GM19240 (cell line): ENCODE results near the gene SIRPG.

ENCODE experiments used
- DNase-seq: peaks from one replicate; pipeline ENCODE4 v3.0.0; 2011; ENCODE audit warnings: low spot score; ENCODE audit not compliant: insufficient read length

The SIRPG gene

DNA sequence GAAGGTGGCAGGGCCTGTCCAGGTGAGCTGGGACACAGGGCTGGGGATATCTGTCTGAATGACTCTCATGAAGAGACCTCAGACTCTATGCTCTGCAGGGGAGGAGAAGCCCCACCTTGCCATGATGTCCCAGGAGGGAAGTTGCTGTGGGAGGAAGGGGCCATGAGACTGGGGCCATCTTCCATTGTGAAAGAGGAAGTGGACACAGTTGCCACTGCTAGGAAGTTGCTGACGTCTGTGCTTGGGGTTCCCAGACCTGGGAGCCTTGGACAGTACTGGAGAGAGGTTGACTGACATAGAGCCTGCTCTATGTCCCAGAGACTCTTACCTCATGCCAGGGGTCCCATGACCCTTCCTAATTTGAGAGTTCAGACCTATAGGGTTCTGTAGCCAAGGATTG is 62.2 kb downstream of the SIRPG start:
- no peak for DNase-seq

DNA sequence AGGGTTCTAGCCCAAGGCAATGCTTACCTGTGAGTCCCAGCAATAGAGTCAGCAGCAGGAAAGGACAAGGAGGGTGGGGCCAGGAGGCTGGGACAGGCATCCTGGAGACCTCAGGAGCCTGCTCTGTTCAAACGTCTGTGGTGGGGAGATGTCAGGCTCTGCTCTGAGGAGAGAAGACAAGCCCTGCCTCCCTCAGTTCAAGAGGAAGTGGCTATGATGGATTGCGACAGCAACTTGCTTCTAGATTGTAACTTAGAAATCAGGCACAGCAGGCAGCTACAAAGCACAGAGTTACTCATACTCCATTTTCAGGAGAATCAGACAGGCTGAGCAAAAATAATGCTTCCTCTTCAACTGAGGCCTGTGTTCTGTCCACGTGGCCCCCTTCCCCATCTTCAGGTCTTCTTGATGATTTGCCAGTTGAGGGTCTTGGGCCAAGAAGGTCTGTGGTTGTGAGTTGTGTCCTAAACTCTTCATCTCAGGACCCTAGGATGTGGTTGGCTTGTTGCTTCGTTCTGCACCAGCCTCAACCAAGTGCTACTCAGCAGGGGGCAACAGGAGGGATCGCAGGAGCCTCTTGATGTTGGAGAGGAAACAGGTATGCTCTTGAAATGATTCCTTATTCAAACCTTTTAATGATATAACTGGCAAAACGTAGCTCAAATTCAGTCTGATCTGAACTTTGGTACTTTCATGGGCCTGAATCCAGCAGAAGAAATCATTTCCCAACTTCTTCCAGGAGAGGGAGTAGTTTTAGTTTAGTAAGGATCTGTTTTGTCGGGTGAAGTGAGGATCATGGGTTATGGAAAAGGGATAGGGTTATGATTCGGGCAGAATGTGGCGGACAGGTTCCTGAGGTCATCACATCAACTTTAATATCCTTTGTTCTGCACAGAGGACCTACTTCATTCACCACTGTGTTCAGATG is 68.8 kb downstream of the SIRPG start:
- no peak for DNase-seq

DNA sequence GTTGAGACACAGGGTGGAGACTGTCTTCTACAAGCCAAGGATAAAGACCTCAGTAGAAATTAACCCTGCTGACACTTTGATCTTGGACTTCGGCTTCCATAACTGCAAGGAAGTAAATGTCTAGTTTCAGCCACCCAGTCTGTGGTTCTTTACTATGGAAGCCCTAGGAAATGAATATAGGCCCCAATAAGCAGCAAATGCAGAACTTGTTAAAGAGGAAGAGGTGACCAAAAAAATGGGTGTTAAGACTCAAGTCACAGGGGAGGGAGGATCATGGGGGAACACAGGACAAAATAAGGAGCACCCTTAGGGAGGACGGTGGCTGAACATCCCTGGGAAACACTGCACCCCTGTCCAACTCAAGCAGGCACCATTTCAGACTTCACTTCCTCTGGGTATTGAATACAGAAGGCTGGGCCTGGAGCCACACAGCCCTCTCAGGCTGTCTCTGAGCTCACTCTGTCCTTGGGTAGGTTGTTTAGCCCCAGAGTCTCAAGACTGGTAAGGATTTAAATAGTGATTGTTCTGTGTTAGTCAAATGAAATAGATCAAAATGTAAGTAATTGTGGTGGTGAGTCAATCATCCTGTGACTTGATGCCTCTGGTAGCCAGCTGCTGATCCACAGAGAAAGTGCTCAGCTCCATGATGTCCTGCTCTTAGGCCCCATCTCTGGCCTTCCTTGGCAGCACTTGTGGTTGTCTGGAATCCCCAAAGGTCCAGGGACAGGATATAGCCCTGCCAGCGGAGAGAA is 69.6 kb downstream of the SIRPG start:
- no peak for DNase-seq

DNA sequence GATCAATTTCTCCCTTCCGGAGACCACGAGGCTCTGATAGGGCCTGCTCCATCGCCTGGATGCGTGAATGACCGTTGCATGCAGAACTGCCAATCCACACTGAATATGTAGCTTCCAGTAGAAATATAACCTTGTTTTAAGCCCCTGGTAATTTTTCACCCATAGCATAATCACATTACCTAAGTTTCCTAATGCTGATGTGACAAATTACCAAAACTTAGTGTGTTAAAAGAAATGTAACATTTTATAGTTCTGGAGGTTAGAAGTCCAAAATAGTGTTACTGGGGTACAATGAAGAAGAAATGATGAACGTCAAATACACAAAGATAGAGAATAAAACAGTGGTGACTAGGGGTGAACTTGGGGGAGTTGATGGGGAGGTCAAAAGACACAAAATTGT is 78.1 kb downstream of the SIRPG start:
- no peak for DNase-seq
